A549 (cell line): ENCODE data around the gene CLDN17.

ENCODE experiments used
- CTCF ChIP-seq: fragments of >200 bp; sonication (Bioruptor Twin); formaldehyde crosslinking; IDR thresholded peaks from 3 replicates; pipeline ENCODE4 v1.5.1; 2016
- RARB ChIP-seq: fragments of 250-450 bp; sonication (Bioruptor Pico); IDR thresholded peaks from 2 replicates; pipeline ENCODE4 v1.8.0; 2021; ENCODE audit warnings: mild to moderate bottlenecking, moderate library complexity
- REST ChIP-seq: fragments of 200-600 bp; sonication (generic); IDR thresholded peaks from 2 replicates; pipeline ENCODE4 v1.6.1; 2016; ENCODE audit warnings: antibody characterized with exemption, mild to moderate bottlenecking, moderate library complexity

- TF ChIP-seq REST (no peak), CTCF (no peak), RARB (CRISPR knock-in tag) (no peak)
Measured at GRCh38 chr21:30200000-30200399, 33.4 kb upstream of the CLDN17 start.
